Colon (tissue), 2 donors: ENCODE measurements around the gene IL5.
"Not testable (repeated sequence)": the region's sequence is repeated elsewhere in the genome, so short reads cannot be mapped to it uniquely, and the experiment has no call there.

Experiments
- FAIRE-seq: peaks from 2 replicates; lab custom pipeline; 2012; peaks lifted over from hg19 to GRCh38; lab: Jason Lieb, UNC
- donor health status: control.
- donor health status: control.

The IL5 gene

DNA sequence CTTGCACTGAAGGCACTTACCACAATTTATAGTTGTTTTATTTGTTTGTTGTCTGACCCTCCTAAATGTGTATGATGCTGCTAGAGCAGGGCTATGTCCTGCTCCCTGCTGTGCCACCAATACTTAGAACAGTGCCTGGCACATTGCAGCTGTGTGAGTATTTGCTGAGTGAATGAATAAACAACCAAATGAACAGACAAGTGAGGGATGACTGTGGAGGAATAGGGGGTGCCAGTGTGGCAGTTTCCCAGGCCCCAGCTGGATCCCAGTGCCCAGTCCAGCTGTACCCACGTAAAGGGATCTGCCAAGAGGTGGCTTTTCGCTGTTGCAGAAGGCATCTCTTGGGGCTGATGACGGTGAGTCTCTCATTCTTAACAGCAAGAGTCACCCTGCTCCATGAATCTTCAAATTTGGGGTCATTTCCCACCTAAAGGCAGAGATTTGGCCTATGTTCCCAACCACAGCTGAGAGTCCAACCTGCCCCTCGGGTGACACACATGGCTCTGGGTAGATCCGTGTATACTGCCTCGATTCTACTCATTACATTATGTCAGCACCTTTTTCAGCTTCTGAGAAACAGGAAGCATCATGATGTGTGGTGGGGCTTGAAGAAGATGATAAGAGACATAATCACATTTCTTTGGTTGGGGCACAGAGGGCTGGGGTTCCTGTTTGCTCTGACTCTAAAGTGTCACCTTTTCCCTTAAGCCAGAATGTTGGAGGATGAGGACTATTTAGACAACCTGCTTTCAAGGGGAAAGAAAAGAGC is 14.3 kb downstream of the IL5 start:
- no peak for FAIRE-seq

DNA sequence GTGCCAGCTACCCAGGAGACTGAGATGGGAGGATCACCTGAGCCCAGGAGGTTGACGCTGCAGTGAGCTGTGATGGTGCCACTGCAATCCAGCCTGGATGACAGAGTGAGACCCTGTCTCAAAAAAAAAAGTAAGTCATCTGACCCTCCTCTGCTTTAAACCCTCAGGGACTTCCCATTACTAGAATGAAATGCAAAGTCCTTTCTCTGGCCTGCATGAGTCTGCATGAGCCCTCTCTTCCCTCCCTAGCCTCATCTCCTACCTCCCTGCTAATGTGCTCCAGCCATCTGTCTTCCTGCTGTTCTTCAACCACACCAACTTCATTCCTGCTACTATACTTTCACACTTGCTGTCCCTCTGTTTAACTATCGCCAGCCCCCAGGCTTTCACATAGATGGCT is 15.3 kb downstream of the IL5 start:
- no peak for FAIRE-seq

DNA sequence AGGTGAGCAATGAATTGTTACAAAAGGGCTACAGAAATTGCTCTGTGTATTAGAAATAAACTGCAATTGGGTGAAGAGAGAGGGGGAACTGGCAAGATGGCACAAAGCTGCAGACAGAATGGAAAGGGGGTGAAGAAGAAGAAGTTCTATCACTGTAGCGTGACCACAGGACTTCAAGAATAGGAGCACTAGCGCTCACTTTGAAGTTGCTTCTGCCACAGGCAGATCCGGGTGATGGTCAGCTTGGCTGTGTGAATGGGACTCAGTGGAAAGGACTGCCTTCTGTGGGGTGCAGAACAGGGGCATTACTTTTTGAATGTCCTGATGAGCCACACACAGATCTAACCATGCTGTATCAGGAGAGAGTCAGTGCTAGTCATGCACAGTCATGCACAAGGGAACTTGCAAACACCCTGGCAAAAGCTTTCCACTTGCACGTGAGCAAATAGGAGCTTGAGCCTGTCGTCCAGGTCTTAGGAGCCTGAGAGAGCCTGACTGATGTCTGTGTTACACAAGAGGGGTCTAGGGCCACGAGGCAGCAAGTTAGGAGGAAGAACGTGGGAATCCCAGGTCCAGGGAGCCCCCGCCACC is 16.3 kb downstream of the IL5 start:
- no peak for FAIRE-seq

DNA sequence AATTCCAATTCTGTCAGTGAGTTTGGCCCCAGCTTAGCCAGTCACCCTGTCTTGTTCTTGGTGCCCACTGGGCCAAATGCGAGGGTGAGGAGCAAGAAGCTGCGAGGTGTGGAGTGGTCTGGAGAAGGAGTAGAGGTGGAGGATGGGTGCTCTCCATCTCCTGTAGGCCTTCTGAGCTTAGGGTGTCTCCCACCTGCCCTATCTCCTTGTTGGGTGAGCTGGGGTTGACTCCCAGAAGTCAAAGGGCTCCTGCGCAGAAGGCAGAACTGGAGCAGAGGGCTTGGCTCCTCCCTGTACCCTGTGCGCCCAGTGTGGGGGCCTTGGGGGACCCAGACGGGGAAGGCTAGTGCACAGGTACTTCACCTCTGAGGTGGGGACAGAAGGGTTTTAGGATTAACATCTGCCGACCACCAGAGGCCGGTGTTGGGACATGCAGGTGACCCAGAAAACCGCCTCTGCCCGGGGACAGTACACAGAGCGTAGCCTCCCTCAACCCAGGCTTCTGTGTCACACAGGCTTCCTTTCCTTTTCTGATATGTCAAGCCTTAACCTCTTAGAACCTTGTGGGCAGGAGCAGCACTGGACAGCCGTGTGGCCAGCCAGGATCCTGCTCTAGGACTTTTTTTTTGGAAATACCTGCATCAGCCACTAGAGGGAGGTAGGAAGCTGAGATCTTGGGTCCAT is 16.9 kb downstream of the IL5 start:
- FAIRE-seq, result no peak

DNA sequence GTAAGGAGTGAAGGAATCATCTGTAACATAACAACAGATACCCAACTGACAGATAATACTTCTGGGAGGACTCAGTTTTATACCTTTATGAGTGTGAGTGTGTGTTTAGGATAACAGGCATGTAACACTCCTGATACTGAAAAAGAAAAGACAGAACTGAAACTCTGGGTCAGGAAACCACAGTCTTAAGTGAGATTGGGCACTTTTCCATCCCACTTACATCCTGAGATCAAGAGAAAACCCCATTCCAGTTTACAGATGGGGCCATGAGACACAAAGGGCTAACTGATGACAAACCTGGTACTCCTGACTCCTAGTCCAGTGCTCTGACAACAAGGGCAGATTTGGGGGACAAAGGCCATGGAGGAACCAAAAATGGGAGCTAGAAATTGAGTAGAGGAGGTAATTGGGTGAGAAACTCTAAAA is 18.0 kb downstream of the IL5 start:
- FAIRE-seq, result no peak

DNA sequence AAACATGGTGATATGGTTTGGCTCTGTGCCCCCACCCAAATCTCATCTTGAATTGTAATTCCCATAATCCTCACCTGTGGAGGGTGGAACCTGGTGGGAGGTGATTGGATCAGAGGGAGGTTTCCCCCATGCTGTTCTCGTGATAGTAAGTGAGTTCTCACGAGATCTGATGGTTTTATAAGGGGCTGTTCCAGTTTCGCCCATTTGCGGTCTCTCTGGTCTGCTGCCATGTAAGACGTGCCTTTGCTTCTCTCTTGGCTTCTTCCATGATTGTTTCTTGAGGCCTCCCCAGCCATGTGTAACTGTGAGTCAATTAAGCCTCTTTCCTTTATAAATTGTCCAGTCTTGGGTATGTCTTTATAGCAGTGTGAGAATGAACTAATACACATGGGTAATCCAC is 18.4 kb downstream of the IL5 start:
- FAIRE-seq, result not testable (repeated sequence)

DNA sequence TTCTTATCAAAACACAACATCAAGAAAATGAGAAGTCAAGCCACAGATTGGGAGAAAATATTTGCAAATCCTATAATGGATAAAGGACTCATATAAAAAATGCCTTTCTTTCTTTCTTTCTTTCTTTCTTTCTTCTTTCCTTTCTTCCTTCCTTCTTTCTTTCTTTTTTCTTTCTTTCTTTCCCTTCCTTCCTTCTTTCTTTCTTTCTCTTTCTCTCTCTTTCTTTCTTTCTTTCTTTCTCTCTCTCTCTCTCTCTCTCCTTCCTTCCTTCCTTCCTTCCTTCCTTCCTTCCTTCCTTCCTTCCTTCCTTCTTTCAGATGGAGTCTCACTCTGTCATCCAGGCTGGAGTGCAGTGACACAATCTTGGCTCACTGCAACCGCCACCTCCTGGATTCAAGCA is 21.3 kb downstream of the IL5 start:
- FAIRE-seq, result not testable (repeated sequence)

DNA sequence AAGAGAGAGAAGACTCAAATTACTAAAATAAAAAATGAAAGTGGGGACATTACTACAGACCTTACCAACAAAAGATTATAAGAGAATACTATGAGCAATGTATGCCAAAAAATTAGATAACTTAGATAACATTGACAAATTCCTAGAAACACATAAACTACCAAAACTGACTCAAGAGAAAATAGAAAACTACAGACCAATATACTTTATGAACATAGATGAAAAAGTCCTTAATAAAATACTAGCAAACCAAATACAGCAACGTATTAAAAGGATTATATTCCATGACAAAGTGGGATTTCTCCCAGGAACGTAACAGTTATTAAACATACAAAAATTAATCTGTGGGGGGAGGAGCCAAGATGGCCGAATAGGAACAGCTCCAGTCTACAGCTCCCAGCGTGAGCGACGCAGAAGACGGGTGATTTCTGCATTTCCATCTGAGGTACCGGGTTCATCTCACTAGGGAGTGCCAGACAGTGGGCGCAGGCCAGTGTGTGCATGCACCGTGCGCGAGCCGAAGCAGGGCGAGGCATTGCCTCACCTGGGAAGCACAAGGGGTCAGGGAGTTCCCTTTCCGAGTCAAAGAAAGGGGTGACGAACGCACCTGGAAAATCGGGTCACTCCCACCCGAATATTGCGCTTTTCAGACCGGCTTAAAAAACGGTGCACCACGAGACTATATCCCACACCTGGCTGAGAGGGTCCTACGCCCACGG is 29.5 kb downstream of the IL5 start:
- FAIRE-seq, result not testable (repeated sequence)

DNA sequence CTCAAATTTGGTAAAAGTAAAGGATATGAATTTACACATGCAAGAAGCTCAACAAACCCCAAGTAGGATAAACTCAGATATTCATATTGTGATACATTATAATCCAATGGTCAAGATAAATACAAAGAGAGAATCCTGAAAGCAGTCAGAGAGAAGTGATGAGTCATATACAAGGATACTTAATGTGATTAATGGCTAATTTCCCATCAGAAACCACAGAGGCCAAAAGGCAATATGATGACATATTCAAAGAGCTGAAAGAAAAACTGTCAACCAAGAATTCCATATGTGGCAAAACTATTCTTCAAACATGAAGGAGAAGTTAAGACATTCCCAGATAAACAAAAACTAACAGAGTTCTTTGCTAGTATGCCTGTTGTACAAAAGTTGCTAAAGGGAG is 33.2 kb downstream of the IL5 start:
- FAIRE-seq, result no peak

DNA sequence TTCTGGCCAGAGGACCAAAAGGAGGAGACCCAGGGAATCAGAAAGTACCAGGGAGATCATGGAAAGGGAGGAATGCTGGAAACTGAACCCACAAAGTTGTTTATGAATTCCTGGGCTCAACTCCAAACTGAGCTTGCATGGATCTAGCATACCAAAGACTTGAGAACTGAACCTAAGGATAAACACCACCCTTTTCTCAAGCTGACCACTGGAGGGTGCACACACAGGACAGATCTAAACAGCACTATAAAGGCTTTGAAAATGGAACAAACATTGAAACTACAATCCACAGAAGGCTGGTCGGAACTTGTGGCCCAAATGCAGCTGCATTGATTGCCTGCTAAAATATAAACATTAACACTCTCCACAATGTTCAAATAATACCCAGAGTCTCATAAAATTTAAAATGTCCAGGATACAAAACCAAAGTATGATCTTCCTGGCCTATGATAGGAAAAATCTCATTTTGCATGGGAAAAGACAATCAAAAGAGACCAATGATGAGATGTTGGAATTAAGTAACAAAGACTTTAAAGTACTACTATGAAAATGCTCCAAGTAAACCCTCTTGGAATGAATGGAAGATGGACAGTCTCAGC is 37.1 kb downstream of the IL5 start:
- no peak for FAIRE-seq

DNA sequence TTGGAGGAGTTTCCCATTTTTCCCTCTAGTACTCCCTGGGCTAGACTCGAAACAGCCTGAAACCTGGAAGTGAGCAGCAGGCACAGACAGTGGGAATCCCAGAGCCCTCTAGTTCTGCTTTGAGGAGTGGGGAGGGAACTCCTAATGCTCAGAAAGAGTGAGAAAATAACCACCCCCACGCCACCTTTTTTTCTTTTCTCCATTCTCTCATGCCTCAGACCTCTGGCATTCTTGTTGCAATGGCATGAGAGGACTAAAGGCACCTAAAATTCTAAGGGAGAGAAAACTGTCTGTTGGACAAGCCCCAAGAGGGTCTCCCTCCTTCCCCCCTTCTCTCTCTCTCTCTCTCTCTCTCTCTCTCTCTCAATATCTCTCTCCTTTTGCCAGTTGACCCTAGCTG is 37.7 kb downstream of the IL5 start:
- no peak for FAIRE-seq

DNA sequence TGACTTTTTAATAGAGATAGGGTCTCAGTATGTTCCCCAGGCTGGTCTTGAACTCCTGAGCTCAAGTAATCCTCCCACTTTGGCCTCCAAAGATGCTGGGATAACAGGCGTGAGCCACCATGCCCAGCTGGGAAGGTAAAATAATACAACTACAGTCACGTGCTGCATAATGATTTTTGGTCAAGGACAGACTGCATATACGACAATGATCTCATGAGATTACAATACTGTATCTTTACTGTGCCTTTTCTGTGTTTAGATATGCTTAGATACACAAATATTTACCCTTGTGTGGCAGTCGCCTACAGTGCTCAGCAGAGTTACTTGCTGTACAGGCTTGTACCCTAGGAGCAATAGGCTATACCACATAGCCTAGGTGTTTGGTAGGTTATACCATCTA is 38.6 kb downstream of the IL5 start:
- no peak for FAIRE-seq

DNA sequence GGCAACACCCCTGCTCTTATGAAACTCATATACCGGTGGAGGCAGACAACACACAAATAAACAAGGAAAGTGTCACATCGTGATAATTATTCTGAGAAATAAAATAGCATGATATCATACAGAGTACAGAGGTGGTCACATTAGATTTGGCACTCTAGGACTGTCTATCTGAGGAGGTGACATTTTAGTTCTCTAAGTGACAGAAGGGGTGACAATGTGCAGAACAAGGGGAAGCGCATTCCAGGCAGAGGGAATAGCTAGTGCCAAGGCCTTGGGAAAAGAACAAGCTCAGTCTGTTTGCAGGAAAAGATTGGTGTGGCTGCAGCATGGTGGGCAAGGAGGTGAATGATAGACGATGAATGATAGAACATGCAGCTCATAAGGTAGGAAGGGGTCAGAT is 40.1 kb downstream of the IL5 start:
- FAIRE-seq, result no peak

DNA sequence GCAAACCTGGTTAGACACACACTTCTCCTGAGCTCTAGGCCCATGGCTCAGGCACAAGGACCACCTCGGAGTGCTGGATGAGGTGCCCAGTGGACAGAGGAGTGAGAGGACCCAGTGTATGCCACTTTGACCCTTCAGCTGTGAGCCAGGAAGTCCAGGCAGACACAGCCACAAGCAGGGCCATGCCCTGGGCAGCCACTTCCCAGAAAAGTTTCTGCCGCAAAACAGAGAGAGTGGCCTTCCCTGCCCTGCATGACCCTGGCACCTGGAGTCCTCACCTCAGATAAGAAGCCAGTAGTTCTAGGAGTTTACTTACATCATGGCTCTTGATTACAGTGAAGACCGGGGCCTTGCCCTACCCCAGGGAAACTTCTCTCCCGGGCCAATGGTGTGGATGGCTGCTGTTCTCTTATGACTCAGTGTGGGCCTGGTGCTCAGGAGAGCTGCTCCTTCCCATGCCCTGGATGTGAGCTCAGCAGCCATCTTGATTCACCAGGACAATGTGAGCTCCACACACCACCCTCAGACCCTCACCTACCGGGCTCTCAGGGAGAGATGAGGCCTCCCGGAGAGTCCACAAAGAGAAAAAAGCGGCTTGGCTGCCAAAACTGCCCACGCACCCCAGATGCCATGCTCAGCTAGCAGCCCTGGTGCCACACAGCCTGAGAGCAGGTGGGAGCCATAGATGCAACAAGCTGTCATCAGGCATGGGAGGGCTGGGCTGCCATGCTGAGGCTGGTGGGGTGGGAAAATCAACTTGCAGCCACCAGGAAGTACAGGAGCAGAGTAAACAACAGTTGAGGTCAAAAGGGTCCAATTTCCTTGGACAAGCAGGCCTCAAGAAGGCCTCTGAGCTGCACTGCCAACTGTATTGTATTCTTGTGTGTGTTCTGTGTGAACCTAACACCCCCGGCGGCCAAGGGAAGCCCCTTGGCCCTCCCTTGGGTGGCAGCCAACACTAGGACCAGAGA is 41.1 kb downstream of the IL5 start:
- FAIRE-seq, result no peak

DNA sequence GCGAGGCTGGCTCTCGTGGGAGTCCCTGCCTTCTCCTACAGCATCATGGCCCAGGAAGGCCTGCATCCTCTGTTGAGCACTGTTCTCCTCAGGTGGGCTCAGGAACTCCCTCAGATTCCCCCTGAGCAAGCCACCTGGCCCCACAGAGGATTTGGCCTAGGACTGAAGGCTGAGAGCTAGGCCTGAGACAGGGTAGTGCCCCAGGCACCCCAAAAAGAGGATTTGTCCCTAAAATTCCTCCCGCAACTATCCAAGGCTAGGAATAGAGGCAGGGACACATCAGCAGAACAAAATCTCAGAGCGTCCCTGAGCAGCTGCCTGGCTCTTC is 41.7 kb downstream of the IL5 start:
- no peak for FAIRE-seq

DNA sequence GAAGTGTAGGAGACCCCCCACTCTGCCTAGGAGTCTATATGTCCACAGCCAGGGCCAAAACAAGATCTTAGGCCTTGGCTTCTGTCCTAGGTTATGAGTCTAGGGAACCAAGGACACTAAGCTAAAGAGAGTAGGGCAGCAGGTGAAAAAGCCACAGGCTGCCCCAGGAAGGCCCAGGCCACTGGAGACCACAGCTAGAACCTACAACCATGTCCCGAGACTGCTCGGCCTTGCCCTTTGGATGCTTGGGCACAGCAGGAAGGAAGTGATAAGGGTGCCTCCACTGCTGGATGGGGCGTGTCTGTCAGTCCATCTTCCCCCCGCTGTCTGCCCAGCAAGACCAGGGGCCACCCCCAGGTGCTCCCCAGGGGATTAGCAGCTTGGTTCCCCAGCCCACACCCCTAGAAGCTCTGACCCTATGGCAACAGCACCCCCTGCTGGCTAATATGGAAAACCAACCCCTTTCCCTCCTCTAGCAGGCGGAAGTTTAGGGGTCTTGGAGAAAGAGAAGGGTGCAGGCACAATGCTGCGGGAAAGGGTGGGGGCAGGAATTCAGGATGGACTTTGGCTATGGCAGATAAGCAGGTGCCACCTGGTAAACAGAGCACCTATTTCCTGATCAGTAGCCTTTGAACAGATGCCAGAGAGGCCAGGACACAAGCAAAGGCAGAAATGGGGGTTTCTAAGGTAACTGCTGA is 42.2 kb downstream of the IL5 start:
- no peak for FAIRE-seq

DNA sequence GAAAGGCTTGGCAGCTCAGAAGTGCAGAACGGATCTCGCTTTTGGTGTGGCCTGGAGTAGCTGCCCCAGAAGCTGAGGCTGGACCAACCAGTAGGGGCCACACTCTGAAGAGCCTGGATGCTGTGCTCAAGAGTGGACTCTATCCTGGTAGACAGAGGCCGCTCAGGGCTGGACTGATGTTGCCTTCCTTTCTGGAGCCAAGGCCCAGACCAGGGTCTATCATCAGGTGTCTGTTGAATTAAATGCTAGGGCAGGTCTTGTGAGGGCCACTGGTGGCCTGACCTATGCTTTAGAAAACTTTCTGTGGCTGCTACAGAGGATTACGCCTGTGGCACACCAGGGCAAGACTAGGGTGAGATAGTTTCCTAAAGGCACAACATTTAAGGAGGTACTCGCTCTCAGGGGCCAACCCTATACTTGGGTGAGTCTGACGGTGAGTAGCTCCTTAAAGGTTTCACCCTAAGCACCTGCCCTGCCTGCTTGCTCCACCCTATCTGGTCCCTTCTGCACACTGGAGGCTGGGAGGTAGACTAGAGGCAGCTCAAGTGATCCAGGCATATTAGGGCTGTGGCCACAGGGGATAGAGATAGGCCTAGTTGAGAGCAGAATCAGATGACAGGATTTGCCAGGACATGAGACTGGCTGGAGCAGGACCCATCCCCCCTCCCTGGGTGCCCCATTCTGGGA is 42.9 kb downstream of the IL5 start:
- FAIRE-seq, result no peak

DNA sequence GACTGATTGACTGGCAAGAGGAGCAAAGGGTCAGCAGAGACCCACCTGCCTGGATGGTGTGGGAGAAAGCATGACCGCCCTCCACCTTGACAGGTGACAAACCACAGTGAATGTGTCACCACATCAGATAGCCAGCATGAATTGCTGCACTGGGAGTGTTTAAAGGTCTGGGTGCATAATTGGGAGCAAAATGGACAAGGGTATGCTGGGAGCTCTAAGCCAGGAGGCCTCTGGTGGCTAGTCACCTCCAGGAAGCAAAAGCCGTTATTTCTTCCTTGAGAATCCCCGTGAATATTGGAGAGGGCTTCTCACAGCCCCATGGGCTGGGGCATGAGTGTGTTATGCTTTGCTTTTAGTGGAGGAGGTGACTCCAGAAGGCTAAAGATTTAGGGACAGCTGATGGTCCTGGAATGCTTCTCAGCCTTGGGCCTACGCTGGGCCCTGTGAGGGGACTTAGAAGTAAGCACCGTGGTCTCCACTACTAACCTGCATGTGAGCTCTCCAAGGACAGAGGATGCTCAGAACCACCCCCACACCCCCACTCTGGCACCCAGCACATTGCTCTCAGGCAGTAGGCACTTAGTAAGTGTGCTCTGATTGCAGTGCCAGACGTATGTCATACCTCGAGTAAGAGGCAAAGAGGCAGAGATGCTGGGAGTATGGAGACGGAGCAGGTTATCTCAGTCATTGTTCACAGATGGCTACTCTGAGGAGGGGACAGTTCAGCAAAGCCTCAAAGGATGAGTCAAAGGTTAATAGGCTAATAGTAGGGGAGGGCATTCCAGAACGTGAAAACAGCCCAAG is 43.7 kb downstream of the IL5 start:
- FAIRE-seq, result no peak

DNA sequence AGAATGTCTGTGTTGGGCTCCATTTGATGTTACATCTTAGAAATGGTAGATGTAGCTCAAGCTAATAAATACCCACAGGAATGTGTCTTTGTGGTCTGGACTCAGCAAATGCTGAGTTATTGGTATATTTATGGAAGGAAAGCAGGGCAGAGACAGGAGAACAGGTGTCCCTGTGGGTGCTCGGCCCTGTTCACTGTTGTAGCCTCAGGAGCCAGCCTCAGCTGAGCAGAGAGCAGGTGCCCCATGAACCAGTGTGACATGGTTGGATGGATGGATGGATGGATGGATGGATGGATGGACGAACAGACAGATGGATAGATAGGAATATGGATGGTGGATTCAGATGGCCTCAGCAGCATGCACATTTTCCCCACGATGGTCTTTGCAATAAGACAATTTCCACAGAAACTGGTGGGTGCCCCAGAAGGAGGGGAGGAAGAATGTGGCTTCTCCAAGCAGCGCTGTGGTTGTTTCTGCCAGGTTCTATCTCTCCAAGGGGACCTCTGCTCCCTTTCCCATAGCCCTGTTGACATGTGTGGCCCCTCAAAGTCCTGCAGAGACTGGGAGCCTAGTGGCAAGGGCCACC is 44.5 kb downstream of the IL5 start:
- no peak for FAIRE-seq
